Neural crest cell (in vitro differentiated cells): ENCODE results near the gene VWA2. TPM values are rescaled to one million over a fixed set of nuclear protein-coding genes. Genes with fewer than 3 reads are reported as not detected.

Experiments used
- DNase-seq: peaks from one replicate; pipeline ENCODE4 v3.0.0; 2021; ENCODE audit warnings: low read depth, mixed read lengths, low spot score
- H3K27ac Mint-ChIP-seq: one replicate; pipeline ENCODE4 v1.8.0; 2021; ENCODE audit warnings: mild to moderate bottlenecking, mixed read lengths; ENCODE audit not compliant: unreplicated experiment
- H3K27me3 Mint-ChIP-seq: 2 replicates; pipeline ENCODE4 v1.8.0; 2021; ENCODE audit warnings: low read depth, mild to moderate bottlenecking, mixed read lengths
- H3K36me3 Mint-ChIP-seq: 2 replicates; pipeline ENCODE4 v1.8.0; 2021; ENCODE audit warnings: low read depth, mild to moderate bottlenecking, mixed read lengths
- H3K4me1 Mint-ChIP-seq: 2 replicates; pipeline ENCODE4 v1.8.0; 2021; ENCODE audit warnings: mixed read lengths
- H3K4me3 Mint-ChIP-seq: one replicate; pipeline ENCODE4 v1.8.0; 2021; ENCODE audit warnings: mild to moderate bottlenecking, mixed read lengths
- H3K9me3 Mint-ChIP-seq: 2 replicates; pipeline ENCODE4 v1.8.0; 2021; ENCODE audit warnings: mixed read lengths
- total RNA-seq: library from RNA; stranded (reverse); gene quantifications from 2 replicates; pipeline ENCODE4 v1.2.1, GENCODE V29; 2021
- TF ChIP-seq, protein P1 (sequence below): fragments of 200-600 bp; sonication (generic); conservative IDR thresholded peaks from 2 replicates; pipeline ENCODE4 v1.5.0; 2021; ENCODE audit warnings: antibody characterized with exemption, mild to moderate bottlenecking

Gene VWA2
- total RNA-seq, 1 donor from 2014 or later = not detected

DNA sequence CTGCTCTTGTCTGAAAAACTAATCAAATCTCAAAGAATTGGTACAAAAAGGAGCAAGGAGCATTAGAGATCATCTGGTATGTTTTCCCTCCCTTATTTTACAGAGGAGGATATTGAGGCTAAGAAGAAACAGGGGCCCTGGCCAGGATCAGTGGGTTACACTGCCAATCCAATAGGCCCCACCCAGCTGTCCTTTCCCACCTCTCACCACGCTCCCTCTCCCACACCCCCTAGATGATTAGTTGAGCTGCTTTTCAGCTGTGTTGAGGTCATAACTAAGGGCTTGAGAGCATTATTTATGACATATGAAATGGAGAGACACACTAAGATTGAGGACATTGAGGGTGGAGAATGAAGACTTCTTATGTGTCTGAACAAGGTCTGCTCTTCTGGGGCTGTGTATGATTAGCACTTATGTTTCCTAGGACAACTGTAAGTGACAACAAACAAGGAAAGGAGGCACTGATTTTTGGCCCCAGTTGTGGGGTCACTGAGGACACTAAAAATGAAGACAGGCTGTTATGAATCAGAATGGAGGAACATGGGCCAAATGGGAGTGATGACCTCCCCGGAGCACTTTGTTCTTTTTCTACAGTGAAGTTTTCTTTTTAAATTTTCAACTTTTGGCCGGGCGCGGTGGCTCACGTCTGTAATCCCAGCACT is 26.5 kb downstream of the VWA2 start:
- no peaks in the 10 kb centered on the region for H3K9me3 Mint-ChIP-seq
- H3K4me3 Mint-ChIP-seq = no peak overlapping the region
- TF ChIP-seq, protein P1, sequence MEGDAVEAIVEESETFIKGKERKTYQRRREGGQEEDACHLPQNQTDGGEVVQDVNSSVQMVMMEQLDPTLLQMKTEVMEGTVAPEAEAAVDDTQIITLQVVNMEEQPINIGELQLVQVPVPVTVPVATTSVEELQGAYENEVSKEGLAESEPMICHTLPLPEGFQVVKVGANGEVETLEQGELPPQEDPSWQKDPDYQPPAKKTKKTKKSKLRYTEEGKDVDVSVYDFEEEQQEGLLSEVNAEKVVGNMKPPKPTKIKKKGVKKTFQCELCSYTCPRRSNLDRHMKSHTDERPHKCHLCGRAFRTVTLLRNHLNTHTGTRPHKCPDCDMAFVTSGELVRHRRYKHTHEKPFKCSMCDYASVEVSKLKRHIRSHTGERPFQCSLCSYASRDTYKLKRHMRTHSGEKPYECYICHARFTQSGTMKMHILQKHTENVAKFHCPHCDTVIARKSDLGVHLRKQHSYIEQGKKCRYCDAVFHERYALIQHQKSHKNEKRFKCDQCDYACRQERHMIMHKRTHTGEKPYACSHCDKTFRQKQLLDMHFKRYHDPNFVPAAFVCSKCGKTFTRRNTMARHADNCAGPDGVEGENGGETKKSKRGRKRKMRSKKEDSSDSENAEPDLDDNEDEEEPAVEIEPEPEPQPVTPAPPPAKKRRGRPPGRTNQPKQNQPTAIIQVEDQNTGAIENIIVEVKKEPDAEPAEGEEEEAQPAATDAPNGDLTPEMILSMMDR = no peak
- H3K27ac Mint-ChIP-seq = no peak overlapping the region
- DNase-seq = no peak
- no peaks in the 10 kb centered on the region for H3K36me3 Mint-ChIP-seq
- no peaks in the 10 kb centered on the region for H3K4me1 Mint-ChIP-seq
- H3K27me3 Mint-ChIP-seq = no peaks in the 10 kb centered on the region

DNA sequence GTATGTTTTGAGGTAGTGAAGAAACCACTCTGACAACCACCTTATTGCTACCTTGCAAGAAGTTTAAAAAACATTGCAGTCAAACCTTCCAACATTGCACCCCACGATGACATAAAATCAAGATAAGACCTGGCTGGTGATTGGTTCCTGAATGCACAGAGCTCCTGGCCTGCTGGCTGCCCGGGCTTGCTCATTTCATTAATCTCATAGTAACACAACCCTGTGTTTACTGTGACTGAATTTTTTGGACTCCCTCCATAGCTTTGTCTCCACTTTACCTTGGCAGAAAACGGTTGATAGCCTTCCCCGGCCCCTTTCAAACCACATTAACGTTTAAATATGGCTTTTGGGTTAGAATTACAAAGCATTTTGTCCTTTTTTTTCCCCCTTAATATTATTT is 27.5 kb downstream of the VWA2 start:
- no peaks in the 10 kb centered on the region for H3K27me3 Mint-ChIP-seq
- H3K9me3 Mint-ChIP-seq = no peaks in the 10 kb centered on the region
- DNase-seq = no peak
- no peak overlapping the region for H3K4me3 Mint-ChIP-seq
- H3K4me1 Mint-ChIP-seq = no peaks in the 10 kb centered on the region
- no peaks in the 10 kb centered on the region for H3K36me3 Mint-ChIP-seq
- TF ChIP-seq, protein P1 = no peak
- H3K27ac Mint-ChIP-seq = no peak overlapping the region

DNA sequence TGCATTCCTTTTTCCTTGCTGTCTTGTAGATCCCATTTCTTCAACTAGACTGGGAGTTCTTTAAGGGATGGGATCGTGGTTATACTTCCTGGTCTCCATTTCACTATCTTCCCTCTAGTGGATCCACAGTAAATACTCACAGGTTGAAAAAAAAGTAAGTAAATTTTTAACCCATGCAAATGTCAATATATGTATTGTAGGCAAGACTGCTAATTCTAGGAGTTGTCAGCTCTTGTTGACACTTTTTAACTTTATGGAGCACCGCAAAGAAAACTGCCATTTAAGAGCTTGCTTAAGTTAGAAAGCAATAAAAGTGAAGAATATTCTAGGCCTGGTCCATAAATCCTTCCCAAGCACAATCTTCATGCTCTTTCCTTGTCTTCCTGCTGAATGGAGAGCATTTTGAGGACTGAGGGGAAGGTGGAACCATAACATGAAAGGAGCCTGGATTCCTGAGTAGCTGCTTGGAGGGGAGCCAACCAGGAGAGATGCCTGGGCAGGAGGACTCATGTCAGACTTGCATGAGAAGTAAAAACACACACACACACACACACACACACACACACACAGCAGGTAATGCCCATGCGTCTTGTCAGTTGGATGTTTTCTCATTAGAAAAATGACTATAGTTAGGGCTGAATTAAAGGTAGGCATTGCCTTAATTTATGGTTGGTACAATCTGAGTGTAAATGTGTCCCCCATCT is 32.2 kb downstream of the VWA2 start:
- Mint-ChIP-seq H3K27ac (no peak overlapping the region), H3K27me3 (peaks cover 2% of the 10 kb centered on the region)

DNA sequence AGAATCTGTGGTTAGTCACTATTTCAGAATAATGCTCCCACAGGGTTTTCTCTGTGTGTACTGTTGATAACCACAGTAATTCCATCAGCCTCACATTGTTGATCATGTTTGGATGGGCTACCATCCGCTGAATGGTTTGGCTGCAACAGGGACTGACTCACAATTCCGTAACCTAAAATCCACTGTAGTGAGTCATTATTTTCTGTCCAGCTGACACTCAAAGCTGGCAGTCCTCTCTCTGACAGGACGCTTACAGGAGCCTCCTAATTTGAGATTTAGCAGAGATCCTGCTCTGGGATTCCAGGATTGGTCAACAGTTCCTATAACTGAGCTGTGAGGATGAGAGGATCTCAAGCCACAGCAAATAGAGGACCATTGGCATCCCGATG is 32.7 kb downstream of the VWA2 start:
- no peak overlapping the region for H3K27ac Mint-ChIP-seq
- H3K4me3 Mint-ChIP-seq = no peak overlapping the region
- no peak for DNase-seq
- no peaks in the 10 kb centered on the region for H3K36me3 Mint-ChIP-seq
- TF ChIP-seq, protein P1 = no peak
- H3K4me1 Mint-ChIP-seq = no peaks in the 10 kb centered on the region
- H3K9me3 Mint-ChIP-seq = no peaks in the 10 kb centered on the region
- peaks cover 2% of the 10 kb centered on the region for H3K27me3 Mint-ChIP-seq

More for the DNA sequence above, 32.2 kb downstream of the VWA2 start:
- no peaks in the 10 kb centered on the region for H3K36me3 Mint-ChIP-seq
- no peaks in the 10 kb centered on the region for H3K9me3 Mint-ChIP-seq
- no peak for DNase-seq
- no peak overlapping the region for H3K4me3 Mint-ChIP-seq
- H3K4me1 Mint-ChIP-seq = no peaks in the 10 kb centered on the region
- TF ChIP-seq, protein P1 = no peak

DNA sequence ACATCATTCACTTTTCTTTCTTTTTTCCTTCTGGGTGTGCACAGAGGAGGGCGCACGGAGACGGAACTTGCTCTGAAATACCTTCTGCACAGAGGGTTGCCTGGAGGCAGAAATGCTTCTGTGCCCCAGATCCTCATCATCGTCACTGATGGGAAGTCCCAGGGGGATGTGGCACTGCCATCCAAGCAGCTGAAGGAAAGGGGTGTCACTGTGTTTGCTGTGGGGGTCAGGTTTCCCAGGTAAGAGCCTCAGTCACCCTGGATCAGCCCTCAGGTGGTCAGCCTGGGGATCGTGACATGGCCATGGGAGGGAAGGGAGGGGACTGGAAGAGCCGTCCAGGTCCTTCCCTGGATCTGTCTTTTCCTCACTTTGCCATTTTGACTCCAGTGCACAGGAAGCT is 33.6 kb downstream of the VWA2 start:
- DNase-seq = no peak
- Mint-ChIP-seq H3K9me3 (no peaks in the 10 kb centered on the region), H3K27me3 (peaks cover 2% of the 10 kb centered on the region), H3K36me3 (no peaks in the 10 kb centered on the region), H3K27ac (no peak overlapping the region), H3K4me1 (no peaks in the 10 kb centered on the region), H3K4me3 (no peak overlapping the region)
- TF ChIP-seq, protein P1 = no peak
